NCI-H146 treated with DMSO at 0.1 percent for 48 hours (cell line): Measurements from ENCODE around the gene KCNJ10.
"Not testable (repeated sequence)": the region's sequence is repeated elsewhere in the genome, so short reads cannot be mapped to it uniquely, and the experiment has no call there.

Experiments
- DNase-seq: peaks from one replicate; lab custom pipeline; 2025; ENCODE audit not compliant: unreplicated experiment; lab: John Stamatoyannopoulos, UW

The KCNJ10 gene

DNA sequence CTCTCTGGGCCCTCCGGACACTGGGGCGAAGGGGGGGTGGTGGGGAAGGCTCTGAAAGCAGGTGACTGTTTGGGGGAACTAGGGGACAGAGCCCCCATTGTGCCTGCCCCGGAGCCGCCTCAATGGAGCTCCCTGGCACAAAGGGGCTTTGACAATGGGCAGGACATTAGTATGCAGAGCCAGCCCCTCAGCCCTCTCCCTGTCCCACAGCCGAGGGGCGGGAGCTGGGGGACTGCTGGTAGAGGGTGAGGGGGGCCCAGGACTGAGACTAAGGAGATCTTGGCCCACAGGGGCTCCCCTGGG lies 7.8 kb downstream of the KCNJ10 start:
- DNase-seq, result no peak

DNA sequence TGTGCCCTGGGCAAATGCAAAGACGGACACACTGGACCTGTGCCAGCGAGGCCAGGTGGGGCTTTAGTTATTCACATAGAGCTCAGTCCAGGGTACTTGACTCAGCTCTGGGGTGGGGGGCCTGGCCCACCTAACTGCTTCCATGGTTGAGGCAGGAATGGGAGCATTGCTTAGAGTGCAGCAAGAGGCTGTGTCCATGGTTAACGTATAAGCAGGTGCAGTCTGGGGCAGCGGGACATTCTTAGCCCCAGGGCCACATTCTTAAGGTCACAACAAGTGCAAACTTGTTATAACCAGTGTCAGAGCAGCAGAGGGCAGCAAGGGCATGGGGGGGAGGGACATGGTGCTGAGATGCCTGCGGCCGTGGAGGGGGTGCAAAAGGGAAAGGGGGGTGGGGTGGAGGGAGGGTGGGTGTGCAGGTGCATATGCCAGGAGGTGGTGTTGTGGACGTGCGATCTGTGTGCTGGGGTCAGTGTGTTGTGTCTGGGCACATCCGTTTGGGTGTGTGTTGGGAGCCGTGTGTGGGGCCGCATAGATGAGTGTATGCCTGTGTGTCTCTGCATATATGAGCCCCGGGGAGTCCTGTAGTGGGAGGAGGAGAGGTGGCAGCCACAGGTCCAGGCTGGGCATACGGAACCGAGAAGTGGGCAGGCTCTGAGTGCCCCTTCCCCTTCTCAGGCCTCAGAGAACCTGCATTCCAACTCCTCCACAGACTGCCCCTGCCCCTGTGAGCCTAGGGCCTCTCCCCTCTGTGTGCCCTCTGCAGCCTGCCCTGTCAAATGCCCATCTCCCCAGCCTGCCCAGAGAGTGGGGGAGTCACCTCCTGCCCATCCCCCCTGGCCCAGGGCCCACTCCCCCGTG lies 8.4 kb downstream of the KCNJ10 start:
- no peak for DNase-seq

DNA sequence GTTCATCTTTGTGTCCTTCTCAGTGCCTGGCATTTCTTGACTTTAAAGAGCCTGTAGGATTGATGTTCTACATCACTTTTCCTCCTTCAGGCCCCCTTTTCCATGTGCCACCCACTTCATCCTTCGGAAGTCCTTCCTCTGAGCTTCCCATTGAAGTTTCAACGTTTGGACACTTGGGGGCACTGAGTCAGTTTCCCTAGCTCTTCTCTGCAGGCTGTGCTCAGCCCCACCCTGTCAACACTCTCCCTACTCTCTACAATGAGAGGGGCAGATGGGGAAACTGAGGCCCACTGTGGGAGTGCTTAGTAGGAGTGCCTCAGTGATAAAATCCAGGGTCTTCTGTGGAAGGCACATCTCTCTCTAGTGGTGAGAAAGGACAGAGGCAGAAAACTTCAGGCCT lies 11.9 kb downstream of the KCNJ10 start:
- no peak for DNase-seq

DNA sequence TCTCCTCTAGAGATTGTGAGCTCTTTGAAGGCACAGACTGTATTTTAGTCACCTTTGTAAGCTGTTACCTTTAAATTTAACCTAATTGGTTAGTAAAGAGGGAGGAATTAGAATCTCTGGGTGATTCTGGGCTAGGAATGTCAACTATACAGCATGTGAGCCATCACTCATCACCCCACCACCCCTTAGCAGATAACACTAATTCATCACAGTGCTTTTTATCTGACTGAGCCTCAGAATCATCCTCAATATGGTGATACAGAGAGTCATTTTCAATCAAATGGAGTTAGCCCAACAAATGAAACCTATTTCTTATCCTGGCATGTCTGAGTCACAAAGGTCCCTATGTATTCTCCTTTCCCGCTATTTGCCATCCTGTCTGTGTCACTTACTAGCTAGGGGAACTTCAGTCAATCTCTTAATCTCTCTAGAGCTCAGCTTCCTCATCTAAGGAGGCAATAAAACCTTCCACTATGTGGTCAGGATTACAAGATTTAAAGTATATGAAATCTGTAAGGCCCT lies 13.3 kb downstream of the KCNJ10 start:
- no peak for DNase-seq

DNA sequence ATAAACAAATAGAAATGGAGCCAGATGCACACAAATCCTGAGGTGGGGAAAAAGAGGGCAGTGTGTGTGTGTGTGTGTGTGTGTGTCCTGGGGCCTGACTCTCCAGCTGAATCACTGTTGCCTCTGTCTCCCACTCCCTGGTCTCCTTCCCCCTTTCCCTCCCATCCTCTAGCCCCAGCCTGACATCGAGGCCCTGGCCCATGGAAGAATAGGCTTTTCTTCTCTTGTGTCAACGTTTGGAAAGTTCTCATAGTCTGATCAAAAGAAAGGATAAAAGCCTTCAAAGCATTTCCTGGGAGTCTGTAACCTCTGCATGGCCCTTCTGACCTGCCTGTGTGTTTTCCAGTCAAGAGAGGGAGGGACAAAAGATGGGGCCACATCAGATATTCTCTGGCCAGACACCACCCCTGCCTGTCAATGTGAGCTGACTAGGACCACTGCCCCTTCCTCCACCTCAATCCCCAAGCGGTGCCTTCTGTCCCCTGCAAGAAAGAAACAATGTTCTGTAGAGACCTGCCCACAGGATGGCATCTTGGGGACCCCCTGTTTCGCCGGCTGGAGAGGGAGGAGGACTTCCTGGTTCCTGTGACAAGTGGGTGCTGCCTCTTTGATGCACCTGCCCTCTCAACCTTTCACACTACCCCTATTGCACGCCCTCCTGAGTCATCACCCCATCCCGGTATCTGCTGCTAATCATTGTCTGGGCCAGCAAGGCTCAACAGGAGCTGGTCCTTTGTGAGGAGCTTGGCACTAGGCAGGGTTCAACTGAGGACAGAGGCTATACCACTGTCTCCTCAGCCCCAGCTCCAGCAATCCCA lies 16.2 kb downstream of the KCNJ10 start:
- no peak for DNase-seq

DNA sequence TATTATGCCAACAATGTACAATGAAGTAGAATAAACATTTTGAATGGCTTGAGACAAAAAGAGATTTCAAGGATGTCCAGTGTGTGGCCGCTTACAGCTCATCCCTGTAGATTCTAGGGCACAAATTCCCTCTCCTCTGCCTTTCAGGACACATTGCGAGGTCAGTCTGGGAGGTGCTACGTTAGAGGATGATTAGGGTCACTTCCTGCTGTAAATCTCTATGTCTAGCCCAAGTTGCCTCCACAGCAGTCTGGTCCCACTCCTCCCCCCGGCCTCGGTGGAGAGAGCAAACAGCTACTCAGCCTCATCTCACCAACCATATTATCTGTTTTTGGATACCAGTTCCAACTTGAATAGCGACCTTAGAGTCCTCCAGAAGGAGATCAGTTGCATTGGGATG lies 17.0 kb downstream of the KCNJ10 start:
- no peak for DNase-seq

DNA sequence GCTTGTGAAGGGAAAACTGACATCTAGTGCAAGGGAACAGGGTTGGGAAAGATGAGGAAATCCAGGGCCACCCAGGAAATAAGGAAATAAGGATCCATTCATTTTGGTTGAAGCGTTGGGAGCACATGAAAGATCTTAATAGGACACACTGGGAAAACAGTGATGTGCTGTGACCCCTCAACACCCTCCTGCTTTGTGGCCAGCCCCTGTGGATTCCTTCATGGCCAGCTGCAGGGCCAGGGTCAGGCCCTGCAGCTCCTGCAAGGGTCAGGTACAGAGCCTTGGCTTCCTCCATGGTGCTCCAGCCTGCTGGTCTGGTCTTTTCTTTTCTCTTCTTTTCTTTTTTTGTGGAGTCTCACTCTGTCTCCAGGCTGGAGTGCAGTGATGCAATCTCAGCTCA lies 19.3 kb downstream of the KCNJ10 start:
- DNase-seq, result no peak

DNA sequence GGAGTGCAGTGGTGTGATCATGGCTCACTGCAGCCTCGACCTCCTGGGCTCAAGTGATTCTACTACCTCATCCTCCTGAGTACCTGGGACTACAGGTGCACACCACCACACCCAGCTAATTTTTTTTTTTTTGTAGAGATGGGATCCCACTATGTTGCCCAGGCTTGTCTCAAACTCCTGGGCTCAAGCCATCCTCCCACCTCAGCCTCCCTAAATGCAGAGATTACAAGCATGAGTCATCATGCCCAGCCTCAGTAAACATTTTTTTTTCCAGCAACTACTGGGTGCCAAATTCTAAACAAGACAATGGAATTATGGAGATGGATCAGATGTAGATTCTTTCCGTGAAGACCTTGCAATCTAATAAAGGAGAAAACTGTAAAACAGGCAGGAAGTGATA lies 19.8 kb downstream of the KCNJ10 start:
- not testable (repeated sequence) for DNase-seq

DNA sequence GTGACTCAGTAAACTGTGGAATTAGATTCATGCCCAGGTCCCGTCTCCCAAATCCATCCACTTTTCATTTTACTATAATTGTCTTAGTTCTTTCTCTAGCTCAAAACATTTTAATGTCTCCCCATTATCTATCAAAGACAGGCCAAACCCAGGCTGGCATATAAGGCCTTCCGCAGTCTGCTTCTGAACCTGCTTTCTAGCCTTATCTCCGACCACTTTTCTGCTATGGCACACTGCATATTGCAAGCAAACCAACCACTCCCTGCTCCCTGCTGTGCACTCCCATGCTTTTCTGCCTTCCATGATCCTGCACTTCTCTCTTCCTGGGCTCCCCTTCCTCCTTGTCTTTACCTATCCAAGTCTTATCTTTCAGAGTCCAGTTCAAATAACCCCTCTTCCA lies 20.9 kb downstream of the KCNJ10 start:
- no peak for DNase-seq

DNA sequence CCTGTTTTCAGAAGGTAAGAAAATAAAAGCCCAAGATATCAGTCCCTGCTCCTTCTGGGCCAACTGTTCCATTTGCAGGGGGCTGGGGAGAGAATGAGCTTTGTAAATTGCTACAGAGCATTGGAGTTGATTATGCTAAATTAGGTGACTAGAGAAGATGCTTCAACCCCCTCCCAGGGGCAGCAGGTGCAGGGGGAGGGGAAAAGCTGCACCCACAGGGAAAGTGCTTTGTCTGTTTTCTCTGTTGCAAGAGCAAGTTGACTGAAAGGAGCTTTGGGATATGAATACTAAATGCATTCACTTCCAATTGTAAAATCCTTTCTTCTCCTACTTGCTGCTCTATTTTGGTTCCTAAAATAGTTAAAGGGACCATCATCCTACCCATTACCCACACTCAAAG lies 21.6 kb downstream of the KCNJ10 start:
- DNase-seq, result no peak

DNA sequence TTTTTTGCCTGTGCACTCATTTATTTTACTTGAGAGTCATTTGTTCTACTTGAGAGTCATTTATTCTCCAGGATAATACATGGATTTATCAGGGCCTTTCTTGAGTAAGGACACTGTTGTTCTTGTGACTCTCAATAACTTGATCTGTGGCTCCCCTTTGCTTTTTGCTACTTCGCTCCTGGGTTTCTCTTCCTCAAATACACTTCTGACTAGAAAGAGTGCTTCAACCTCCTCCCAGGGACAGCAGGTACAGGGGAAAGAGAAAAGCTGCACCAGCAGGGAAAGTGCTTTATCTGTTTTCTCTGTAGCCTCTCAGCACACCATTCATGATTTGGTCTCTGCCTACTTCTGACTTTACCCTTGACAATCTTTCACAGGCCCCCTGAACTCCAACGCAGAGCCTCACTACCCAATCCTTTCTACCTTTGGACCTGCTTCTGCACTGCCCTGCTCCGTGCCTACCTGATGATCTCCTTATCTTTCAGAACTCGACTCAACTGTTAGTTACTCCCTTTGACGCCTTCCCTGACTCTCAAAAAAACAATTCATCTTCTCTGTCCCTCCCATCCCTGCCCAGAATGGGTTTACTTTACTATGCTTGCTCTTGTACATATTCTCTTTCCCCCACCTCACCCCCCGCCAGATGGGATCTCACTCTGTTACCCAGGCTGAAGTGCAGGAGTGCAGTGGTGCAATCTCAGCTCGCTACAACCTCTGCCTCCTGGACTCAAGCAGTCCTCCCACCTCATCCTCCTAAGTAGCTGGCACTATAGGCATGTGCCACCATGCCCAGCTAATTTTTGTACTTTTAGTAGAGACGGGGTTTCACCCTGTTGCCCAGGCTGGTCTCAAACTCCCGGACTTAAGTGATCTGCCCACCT lies 22.6 kb downstream of the KCNJ10 start:
- no peak for DNase-seq

DNA sequence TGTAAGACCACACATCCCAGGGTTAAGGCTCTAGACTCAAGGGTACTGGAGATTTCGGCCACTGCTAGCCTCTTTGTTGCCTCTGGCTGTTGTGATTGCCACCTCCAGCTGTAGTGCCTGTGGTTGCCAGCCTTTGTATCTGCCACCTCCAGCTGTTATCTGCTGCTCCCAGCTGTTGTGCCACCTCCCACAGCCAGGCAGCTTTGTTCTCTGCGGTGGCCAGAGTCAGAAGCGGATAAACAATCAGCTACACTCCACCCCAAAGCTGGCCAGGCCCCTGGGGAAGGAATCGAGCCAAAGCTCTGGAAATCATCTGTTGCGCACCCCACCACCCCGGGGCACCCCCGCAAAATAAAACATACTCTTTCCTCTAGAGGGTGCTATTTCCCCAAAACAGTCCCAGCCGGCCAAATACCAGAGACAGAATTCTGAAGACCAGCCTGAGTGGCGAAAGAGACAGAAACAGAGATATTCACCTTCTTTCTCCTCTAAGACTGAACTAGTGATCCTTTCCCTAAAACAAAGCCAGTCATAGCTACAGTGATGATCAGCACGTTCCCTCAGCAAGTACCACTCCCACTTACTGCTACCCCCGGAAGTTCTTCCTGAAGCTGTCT lies 23.4 kb downstream of the KCNJ10 start:
- no peak for DNase-seq

DNA sequence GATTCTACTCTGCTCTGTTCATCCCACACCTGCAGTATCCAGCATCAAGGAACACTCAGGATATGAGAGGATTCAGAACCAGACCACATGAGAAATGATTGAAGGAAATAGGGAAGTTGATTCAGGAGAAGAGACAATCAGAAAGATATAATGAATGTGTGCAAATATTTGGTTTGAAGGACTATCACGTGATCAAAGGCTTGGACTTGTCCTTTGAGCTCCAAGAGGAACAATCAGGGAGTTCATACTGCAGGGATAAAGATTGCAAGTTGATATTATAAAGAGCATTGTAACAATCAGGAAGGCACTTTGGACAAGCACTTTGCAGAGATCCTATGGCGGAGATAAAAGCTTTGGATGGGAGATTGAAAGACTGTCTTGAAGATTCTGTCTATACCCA lies 24.3 kb downstream of the KCNJ10 start:
- DNase-seq, result no peak

DNA sequence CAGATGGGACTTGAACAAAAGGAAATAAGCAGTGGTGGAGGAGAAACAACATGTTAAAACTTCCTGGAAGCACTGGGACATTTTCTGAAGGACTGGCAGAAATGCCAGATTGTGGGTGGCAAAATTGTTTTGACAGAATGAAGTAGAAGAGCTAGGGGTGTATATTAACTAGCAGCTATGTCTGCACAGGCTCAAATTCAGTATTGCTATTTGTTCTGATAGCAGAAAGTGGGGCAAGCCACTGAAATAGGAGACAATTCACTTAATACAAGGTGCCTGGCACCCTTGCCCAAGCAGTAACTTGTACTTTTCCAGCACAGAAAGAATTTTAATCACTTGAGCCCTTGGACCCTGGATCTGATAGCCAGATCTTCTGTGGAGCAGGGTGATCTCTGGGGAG lies 26.4 kb downstream of the KCNJ10 start:
- no peak for DNase-seq

DNA sequence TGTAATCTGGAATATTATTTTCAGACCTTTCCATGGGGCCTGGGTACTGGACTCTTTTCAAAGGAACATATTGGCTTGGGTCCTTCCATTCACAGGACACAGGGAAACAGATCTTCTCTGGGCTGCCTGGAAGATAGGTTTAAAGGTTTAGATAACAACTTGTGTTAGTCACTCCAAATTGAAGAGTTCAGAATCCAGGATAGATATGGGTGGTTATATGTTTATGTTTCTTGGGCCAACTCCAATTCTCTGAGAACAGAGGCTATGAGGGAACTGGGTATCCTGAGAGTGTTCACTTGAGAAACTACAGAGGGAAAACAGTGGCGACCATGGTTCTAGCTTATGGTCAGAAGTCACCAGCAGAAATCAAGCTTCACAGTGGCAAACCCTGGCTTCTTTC lies 29.5 kb downstream of the KCNJ10 start:
- DNase-seq, result no peak

DNA sequence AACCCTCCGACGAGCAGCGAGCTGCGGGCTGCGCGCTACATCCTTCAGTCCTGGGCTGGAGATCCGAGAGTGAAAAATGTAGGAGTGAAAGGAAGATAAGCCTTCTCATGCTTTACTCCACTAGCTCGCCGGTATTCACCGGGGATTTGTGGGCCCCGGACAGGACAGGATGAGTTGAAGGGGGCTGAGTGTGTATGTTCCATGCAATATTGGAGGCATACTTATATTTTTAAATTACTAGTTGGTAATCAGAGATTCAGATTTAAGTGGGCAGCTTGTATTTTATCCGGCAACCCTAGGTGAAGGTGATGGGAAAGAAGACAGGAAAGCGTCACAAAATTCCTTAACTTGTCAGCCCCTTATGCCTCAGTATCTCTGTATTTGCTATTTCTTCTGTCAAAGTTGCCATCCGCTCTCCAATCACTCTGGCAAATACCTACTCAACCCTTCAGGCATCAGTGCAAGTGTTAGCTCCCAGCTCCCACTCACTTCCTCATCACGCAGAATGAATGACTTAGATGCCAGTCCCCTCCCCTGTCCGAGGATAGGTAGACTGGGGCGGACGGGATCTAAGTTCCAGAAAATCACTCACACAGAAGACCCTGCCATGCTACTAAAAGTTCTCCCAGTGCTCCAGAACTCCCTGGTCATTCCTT lies 37.7 kb downstream of the KCNJ10 start:
- DNase-seq, result no peak

DNA sequence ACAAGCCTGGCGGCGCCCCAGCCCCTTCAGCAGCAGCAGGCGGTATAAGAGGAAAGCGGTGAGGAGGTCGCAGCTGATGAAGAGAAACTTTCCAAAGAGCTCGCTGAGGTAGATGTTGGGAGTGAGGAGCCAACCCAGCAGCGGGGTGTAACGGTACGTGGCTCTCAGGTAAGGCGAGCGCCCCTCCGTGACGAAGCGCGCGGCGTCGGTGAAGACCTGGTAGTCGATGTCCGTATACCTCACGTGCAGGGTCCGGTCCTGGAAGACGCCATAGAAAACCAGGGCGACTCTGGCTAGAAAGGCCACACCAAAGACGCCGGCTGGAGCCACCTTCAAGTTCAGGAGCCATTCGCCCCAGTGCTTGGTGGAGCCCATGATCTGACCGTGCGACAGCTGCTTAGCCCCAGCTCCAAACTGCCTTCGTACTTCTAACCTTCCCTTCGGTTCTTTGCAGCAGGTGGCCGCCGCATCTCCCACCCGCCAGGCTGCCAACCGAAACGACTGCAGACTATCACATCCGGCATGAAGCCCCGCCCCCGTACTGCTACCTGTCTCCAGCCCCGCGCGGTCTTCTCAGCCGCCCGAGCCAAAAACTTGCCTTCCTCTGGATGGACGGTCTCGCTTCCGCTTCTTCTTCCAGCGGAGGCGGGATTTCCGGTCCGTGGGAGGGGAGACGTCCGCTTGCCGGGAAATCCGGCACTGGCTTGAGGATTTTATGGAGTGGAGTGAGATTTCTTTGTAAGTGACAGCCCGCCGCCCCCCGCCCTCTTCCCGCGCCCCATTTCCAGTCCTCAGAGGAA lies 38.4 kb downstream of the KCNJ10 start, which contains the start of gene PIGM:
PIGM (minus strand) TSS at position 626 of the 800 bp plus-strand sequence; CDS start at position 375, 251 bp downstream.
- peak; percentile 91 for DNase-seq

DNA sequence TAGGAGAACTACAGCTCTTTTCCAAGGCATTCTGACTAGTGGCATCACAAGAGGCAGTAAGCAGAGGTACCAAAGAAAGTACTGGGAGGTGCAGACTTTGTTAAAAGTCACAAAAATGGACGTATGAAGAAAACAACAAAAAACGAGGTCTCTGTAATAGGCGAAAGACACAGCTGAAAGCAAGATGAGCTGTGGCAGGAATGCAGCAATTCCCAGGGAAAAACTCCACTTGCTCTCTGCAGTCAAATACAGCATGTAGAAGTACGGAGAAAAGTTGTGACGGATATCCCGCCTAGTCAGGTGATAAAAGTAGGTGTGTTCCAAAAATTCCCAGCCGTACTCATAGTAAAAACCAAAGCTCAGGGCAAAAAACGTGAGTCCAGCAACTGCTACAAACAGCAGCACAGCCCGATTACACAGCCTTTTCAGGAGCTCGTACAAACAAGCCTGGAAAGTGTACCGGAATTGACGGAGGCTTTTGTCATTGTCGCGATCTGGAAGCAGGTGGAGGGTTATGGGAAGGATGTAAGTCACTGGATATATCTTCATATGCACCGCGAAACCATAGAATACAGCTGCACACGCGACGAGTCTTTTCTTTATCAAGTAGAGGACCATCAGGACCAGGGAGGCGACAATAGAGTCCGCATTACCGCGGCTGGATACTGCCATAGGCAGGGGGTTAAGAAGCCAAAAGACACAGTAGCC lies 39.1 kb downstream of the KCNJ10 start:
- DNase-seq, result no peak

DNA sequence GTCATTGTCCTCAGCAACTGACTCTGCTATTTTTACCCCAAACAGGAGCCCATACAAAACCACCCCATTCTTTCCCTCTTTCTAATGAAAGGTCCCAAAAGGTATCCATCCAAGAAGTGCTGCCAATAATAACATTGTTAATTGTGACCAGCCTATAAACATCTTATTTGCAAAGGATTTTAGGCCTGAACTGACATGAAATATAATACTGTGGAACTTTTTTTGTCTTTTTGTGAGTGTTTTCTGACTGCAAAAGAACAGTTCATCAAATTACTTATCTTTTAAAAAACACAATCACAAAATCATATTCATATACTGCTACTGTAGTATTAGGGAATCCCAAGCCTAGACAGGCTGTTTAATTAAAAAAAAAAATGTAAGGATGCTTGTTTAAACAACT lies 41.5 kb downstream of the KCNJ10 start:
- no peak for DNase-seq
